ENCODE measurements around the gene PIH1D1.

DNA sequence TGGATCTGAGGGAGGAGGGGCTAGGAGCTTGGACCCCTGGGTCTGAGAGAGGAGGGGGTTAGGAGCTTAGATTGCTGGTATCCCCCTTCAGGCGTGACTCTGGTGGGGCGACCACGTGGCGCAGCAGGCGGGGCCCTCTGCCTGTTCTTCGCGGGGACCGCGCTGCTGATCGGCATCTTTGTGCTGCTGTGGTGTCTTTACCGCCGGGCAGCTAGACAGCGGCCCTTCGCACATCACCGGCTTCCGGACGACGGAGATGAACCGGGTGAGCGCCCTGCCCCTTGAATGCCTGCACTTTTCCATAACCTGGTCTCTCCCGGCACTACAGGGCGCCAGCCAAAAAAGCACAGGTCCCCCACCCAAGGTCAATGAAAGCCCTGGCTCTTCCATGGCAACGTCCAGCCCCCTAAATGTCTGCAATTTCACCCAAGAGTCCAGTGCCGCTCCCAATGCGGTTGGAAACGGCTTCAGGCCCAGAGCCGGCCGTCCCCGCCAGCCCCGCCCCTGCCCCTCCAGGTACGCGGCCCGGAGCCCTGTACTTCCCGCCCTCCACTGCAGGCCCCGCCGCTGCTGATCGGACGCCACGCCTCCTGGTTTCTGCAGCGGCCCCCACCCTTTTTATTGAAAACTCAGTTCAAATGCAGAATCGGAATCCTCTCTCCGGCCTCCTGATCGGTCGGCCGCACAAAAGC lies 23.6 kb downstream of the PIH1D1 start:
- TF ChIP-seq, protein P1, sequence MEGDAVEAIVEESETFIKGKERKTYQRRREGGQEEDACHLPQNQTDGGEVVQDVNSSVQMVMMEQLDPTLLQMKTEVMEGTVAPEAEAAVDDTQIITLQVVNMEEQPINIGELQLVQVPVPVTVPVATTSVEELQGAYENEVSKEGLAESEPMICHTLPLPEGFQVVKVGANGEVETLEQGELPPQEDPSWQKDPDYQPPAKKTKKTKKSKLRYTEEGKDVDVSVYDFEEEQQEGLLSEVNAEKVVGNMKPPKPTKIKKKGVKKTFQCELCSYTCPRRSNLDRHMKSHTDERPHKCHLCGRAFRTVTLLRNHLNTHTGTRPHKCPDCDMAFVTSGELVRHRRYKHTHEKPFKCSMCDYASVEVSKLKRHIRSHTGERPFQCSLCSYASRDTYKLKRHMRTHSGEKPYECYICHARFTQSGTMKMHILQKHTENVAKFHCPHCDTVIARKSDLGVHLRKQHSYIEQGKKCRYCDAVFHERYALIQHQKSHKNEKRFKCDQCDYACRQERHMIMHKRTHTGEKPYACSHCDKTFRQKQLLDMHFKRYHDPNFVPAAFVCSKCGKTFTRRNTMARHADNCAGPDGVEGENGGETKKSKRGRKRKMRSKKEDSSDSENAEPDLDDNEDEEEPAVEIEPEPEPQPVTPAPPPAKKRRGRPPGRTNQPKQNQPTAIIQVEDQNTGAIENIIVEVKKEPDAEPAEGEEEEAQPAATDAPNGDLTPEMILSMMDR (conservative IDR thresholded peaks at IDR 0.05; ENCODE audit: low read depth, low read length), result no peak
- TF ChIP-seq EZH2 (IDR thresholded peaks at IDR 0.05; ENCODE audit: borderline replicate concordance, low read depth, low read length, poor library complexity, severe bottlenecking), result no peak
